AG10803 (cell line): ENCODE data around the gene PSAP.

Experiments
- DNase-seq: peaks from one replicate; pipeline ENCODE4 v3.0.0; 2010; ENCODE audit warnings: low read depth
- H3K4me3 ChIP-seq: 2 replicates; pipeline ENCODE4 v1.5.1; 2011; ENCODE audit warnings: mild to moderate bottlenecking, low read length, control low read depth
- CTCF ChIP-seq: conservative IDR thresholded peaks from 2 replicates; pipeline ENCODE4 v1.5.1; 2011; ENCODE audit warnings: mild to moderate bottlenecking, low read length, control low read depth, inconsistent platforms

PSAP gene

GRCh38 chr10:71766717-71767419 lies 84.2 kb downstream of the PSAP start:
- H3K4me3 ChIP-seq, result no peak overlapping the region
- TF ChIP-seq CTCF, result no peak
- peak; percentile 99 for DNase-seq
